Endothelial cell of umbilical vein (primary cell): ENCODE data around the gene RGS17. TPM values are rescaled to one million over a fixed set of nuclear protein-coding genes. Genes with fewer than 3 reads are reported as not detected.

Experiments used
- BruUV-seq: library from RNA; stranded (reverse); fragments of 400-500 nt; replicated peaks from 2 replicates; lab custom pipeline; 2021; lab: Mats Ljungman, UMichigan
- CTCF ChIA-PET: fragments of 300-600, 350-600 bp; sonication (Branson Sonifier 250); formaldehyde crosslinking; loops from one replicate; lab custom pipeline; 2021; ENCODE audit warnings: antibody characterized with exemption, inconsistent platforms; lab: Charles Lee
- POLR2A ChIA-PET: fragments of 300-600, 350-600 bp; sonication (Branson Sonifier 250); formaldehyde crosslinking; loops from one replicate; lab custom pipeline; 2021; ENCODE audit warnings: antibody characterized with exemption, inconsistent platforms; lab: Charles Lee
- DNase-seq: peaks from one replicate; pipeline ENCODE4 v3.0.0-alpha.2; 2011; ENCODE audit warnings: low read depth, low spot score
- FAIRE-seq: peaks from 2 replicates; lab custom pipeline; 2011; peaks lifted over from hg19 to GRCh38; lab: Jason Lieb, UNC
- H2AFZ ChIP-seq: 2 replicates; pipeline ENCODE4 v1.6.0; 2012; ENCODE audit warnings: low read depth, low read length, control low read depth, inconsistent platforms
- H3K27ac ChIP-seq: 2 replicates; pipeline ENCODE4 v1.5.1; 2011; ENCODE audit warnings: low read depth, mild to moderate bottlenecking, control low read depth, low read length, moderate library complexity; ENCODE audit not compliant: insufficient read depth
- H3K27me3 ChIP-seq, 2 experiments: 2 replicates each; pipeline versions ENCODE4 v1.6.0 to v1.6.1; 2011; ENCODE audit warnings: low read length in 2 of 2, mixed read lengths in 1 of 2; ENCODE audit not compliant: control insufficient read depth in 2 of 2, insufficient read depth in 2 of 2
- H3K36me3 ChIP-seq, 2 experiments: 2 replicates in 1 of 2; 3 replicates in 1 of 2; pipeline ENCODE4 v1.5.1; 2011; ENCODE audit warnings: low read length in 2 of 2, mild to moderate bottlenecking in 1 of 2, moderate library complexity in 1 of 2; ENCODE audit not compliant: control insufficient read depth in 2 of 2, insufficient read depth in 2 of 2; ENCODE audit errors: extremely low read depth in 1 of 2
- H3K4me1 ChIP-seq: 3 replicates; pipeline ENCODE4 v1.5.1; 2011; ENCODE audit warnings: mild to moderate bottlenecking, low read length; ENCODE audit not compliant: control insufficient read depth, insufficient read depth; ENCODE audit errors: extremely low read depth
- H3K4me2 ChIP-seq: 2 replicates; pipeline ENCODE4 v1.6.1; 2011; ENCODE audit warnings: low read length, control low read depth, mixed read lengths; ENCODE audit not compliant: insufficient read depth
- H3K4me3 ChIP-seq, 3 experiments: fragments of 200-600 bp in 1 of 3; sonication (generic), shearing (Covaris generic) in 1 of 3; replicated peaks in 1 of 3; 2 replicates each; pipeline ENCODE4 v1.5.1; 2011 to 2016; ENCODE audit warnings: control low read depth in 3 of 3, low read length in 3 of 3, mild to moderate bottlenecking in 2 of 3, inconsistent platforms in 1 of 3, low read depth in 1 of 3, moderate library complexity in 1 of 3; ENCODE audit not compliant: insufficient read depth in 1 of 3
- H3K79me2 ChIP-seq: 2 replicates; pipeline ENCODE4 v1.6.0; 2012; ENCODE audit warnings: low read length, inconsistent platforms; ENCODE audit not compliant: control insufficient read depth, insufficient read depth
- H3K9ac ChIP-seq: replicated peaks from 2 replicates; pipeline ENCODE3; 2011; ENCODE audit warnings: low read length, control low read depth; ENCODE audit not compliant: insufficient read depth; ENCODE audit errors: extremely low read depth
- H3K9me1 ChIP-seq: replicated peaks from 3 replicates; pipeline ENCODE4 v1.6.0; 2011; ENCODE audit warnings: mild to moderate bottlenecking, low read length; ENCODE audit not compliant: control insufficient read depth, insufficient read depth; ENCODE audit errors: extremely low read depth
- H3K9me3 ChIP-seq: replicated peaks from 2 replicates; pipeline ENCODE4 v1.5.1; 2012; ENCODE audit warnings: low read length, inconsistent platforms; ENCODE audit not compliant: control insufficient read depth, insufficient read depth
- H4K20me1 ChIP-seq: replicated peaks from 2 replicates; pipeline ENCODE3; 2011; ENCODE audit warnings: mild to moderate bottlenecking, low read length; ENCODE audit not compliant: control insufficient read depth, insufficient read depth; ENCODE audit errors: extremely low read depth
- CTCF ChIP-seq, 2 donors: IDR thresholded peaks; 1 replicate in 1 of 2; 2 replicates in 1 of 2; pipeline ENCODE4 v1.5.1; 2011; ENCODE audit warnings: low read length in 2 of 2, mild to moderate bottlenecking in 2 of 2, moderate library complexity in 2 of 2, control low read depth in 1 of 2, inconsistent platforms in 1 of 2, low read depth in 1 of 2; ENCODE audit not compliant: insufficient read depth in 1 of 2; ENCODE audit errors: extremely low read depth in 1 of 2
- FOS ChIP-seq: IDR thresholded peaks from 2 replicates; pipeline ENCODE4 v1.6.1; 2011; ENCODE audit warnings: mild to moderate bottlenecking, low read length, moderate library complexity, borderline replicate concordance; ENCODE audit not compliant: insufficient read depth
- GATA2 ChIP-seq: IDR thresholded peaks from 2 replicates; pipeline ENCODE4 v1.7.0; 2011; ENCODE audit warnings: low read depth, mild to moderate bottlenecking, moderate library complexity, mixed read lengths, low read length; ENCODE audit not compliant: insufficient read length, insufficient read depth
- JUN ChIP-seq: IDR thresholded peaks from 2 replicates; pipeline ENCODE4 v1.6.1; 2011; ENCODE audit warnings: borderline replicate concordance, low read depth; ENCODE audit not compliant: insufficient read length, insufficient read depth
- MAX ChIP-seq: IDR thresholded peaks from 2 replicates; pipeline ENCODE4 v1.6.1; 2011; ENCODE audit not compliant: insufficient read depth, insufficient read length
- MYC ChIP-seq: IDR thresholded peaks from one replicate; pipeline ENCODE4 v1.6.1; 2011; ENCODE audit warnings: mild to moderate bottlenecking, low read depth, low read length
- POLR2A ChIP-seq: IDR thresholded peaks from 2 replicates; pipeline ENCODE4 v1.6.1; 2012; ENCODE audit warnings: low read depth, mild to moderate bottlenecking, control low read depth, low read length
- POLR2AphosphoS5 ChIP-seq: IDR thresholded peaks from 2 replicates; pipeline ENCODE4 v1.6.1; 2012; ENCODE audit warnings: low read depth, mild to moderate bottlenecking, control low read depth, low read length, moderate library complexity; ENCODE audit not compliant: insufficient read depth
- dilution Hi-C: fragments of 300-500 bp; cut with MboI; formaldehyde crosslinking; loops from one replicate; pipeline ENCODE4 v1.15.0; 2019; ENCODE audit warnings: low sequenced_read_pairs; ENCODE audit not compliant: extremely low pct_ligation_motif_present
- intact Hi-C: fragments of 100-400 bp; cut with micrococcal nuclease; formaldehyde crosslinking; loops from one replicate; pipeline ENCODE4 v1.10.0; 2022
- polyA plus RNA-seq, 4 experiments: library from polyadenylated mRNA; depleted of rRNA in 3 of 4; stranded (reverse) in 3 of 4; unstranded in 1 of 4; fragments of >200 nt; gene quantifications; 2 replicates each; pipeline versions ENCODE4 v1.2.1 to v1.2.3, GENCODE V29; 2011 to 2012; ENCODE audit warnings: missing spikeins in 1 of 4
- total RNA-seq: library from RNA; stranded (reverse); gene quantifications from 2 replicates; pipeline ENCODE4 v1.2.3, GENCODE V29; 2021

RGS17 gene
- total and polyA plus RNA-seq, 2 donors (not counting 3 experiments of a cell fraction or from before 2014, with no cell fraction given), result 0.40 to 1.1 TPM

DNA sequence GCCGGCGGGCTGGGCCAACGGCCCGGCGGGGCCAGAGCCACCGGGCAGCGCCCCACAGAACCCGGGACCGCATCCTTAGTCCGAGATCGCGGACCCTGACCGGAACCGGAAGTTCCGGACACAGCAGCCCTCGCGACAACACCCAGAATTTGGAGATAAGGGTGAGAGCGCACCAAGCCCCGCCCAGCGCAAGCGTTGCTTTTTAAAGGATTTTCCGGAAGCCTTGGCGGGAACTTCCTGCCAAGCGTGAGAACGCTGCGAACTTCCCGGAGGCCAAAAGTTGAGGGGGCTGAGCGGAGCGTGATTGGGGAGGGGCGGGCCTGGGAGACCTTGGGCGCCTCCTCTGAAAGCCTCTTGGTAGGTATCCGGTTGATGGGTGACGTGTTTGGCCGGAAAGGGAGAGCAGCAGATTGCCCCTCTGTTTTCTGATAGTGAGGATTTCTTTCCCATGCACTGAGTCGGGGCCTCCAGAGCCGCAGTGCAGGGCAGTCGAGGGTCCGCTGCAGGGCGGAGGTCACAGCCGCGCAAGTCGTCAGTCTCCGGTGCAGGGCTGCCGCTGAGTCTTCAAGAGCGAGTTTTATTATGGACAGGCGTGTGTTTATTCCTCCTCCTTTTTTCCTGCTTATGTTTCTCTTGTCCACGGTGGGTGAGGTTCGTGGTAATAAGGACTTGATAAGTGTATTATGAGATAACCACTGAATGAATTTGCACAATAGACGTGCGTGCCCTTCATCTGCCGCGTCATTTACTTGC, 128.3 kb downstream of the RGS17 start, which contains the start of gene MTRF1L:
TSS of gene MTRF1L (minus strand) at position 97 of the 753 bp plus-strand sequence. CDS start at position 73, 24 bp downstream.
- peaks cover 41% of the 10 kb centered on the region for H3K79me2 ChIP-seq
- H3K27ac ChIP-seq, result peak within 1 kb of the TSS; percentile 77
- H3K4me3 ChIP-seq, result peak within 1 kb of the TSS; percentile 72 to 96 (median 90)
- intact Hi-C loops, result loop anchor here (1.0 to 10.0 kb wide), 4 partner anchors 19 to 698 kb away; partner anchors contain the start of gene FBXO5
- peak; percentile 83 for FAIRE-seq
- H3K9me3 ChIP-seq, result no peaks in the 10 kb centered on the region
- ChIA-PET POLR2A (no interaction called here), CTCF (interaction anchor here (0.6 to 0.7 kb wide), 2 partner anchors 29 to 701 kb away, joined by 3 to 4 read pairs; no protein-coding TSS in a partner anchor)
- dilution Hi-C loops, result no loop called here
- H3K27me3 ChIP-seq, result no peaks in the 10 kb centered on the region
- H3K9ac ChIP-seq, result peak within 1 kb of the TSS; percentile 84
- H2AFZ ChIP-seq, result peak within 1 kb of the TSS; percentile 61
- peak; percentile 97 for DNase-seq
- BruUV-seq, result no TSS peak
- H3K4me2 ChIP-seq, result peak within 1 kb of the TSS; percentile 97
- H3K4me1 ChIP-seq, result peaks cover 22% of the 10 kb centered on the region
- TF ChIP-seq MYC, result no peak
- TF ChIP-seq MAX, result peak; percentile 33
- TF ChIP-seq FOS, result no peak
- peak; percentile 72 for TF ChIP-seq GATA2
- peak; percentile 3 for TF ChIP-seq JUN
- TF ChIP-seq CTCF (IDR thresholded peaks at IDR 0.05; ENCODE audit: extremely low read depth in 1 of 2, insufficient read depth in 1 of 2, low read depth in 1 of 2, low read length in 2 of 2), result no peak
- TF ChIP-seq POLR2AphosphoS5, result peak; percentile 72
- peak; percentile 92 for TF ChIP-seq POLR2A
- no peaks in the 10 kb centered on the region for H3K9me1 ChIP-seq
- H3K36me3 ChIP-seq, result no peaks in the 10 kb centered on the region
- no peaks in the 10 kb centered on the region for H4K20me1 ChIP-seq
